Measurements from ENCODE around the gene PLIN4. TPM values are rescaled to one million over a fixed set of nuclear protein-coding genes. Genes with fewer than 3 reads are reported as not detected.
A peak's percentile ranks its signal among the peaks of the same experiment; 100 is the strongest.

PLIN4 gene
- total and polyA plus RNA-seq, 9 of the 15 experiments (the other 6 are each of a cell fraction or from before 2014, with no cell fraction given) = 0.04 to 0.16 (median 0.07) TPM; not detected in 3

DNA sequence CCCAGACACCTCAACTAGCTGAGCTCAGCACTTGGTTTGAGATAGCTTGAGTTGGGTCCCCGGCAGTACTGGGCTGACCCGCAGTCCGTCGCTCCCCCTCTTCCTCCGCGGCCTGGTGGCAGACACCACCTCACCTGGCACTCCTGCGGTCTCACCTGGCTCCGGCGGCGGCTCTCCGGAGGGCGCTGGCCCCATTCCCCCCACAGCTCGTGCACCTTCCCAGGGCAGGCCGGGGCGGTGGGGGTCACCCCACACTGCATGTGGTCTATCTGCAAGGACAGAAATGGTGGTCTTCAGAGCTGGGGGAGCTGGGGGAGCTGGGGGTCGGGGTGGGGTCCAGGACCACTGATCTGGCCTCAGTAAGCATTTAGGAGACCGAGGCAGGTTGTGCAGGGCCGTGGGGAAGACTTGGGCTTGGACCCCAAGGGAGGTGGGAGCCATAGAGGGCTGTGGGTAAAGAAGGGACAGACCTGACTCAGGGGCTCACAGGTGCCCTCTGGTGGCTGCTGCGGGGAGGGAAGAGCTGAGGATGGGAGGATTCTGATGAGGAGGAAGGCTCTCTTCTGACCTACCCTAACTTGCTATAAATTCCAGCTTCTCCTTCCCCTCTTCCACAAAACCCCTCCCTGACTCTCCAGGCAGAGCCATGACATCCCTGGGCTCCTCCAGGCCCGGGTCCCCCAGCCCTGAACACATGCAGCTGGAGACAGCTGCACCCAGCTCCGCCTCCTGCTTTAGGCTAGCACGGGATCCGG, 6.7 kb upstream of the PLIN4 start (continued):
- TF ChIP-seq CTCF (IDR thresholded peaks at IDR 0.05 in 2 of 3, conservative IDR thresholded peaks at IDR 0.05 in 1 of 3; ENCODE audit: insufficient read depth in 2 of 3, low read depth in 1 of 3, low read length in 3 of 3) = peak; percentile 86 to 90 (median 88)

DNA sequence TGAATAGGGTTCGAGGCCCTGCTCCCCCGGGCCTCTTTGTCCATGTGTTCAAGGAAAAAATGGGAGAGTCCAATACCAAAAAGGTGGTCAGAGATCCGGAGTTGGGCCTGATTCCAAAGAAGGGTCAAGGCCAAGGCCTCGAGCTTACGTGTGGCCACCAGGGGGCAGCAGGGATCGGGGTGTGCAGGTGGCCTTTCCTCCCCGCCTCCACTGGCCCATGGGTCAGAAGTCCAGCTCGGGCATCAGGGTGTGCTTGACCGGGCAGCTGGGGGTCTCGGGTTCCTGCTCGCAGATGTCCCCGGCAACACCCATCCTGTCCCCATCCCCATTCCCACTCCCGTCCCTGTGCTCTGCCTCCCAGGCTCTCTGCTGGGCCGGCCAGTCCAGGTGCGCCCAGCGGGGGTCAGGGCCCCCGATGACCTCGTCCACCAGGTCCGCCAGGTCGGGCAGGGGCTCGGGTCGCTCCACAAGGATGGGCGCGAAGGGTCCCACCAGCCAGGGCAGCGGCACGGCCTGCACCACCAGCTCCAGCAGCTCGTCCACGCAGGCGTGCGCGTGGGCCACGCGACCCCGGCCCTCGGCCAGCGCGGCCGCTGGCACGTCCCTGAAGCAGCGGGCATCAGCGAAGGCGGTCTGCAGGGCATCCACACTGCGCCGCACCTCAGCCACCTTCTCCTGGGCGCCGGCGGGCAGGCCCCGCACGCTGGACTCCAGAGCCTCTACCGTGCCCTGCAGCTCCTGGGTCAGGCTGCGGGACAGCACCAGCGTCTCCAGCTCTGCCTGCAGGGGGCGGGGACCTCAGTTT, 5.2 kb upstream of the PLIN4 start:
- CTCF ChIA-PET (ENCODE audit: low intra/inter-chr PET ratio) = interaction anchor here (0.7 to 2.1 kb wide), 5 partner anchors 113 to 280 kb away, joined by 3 to 9 read pairs (median 3); no protein-coding TSS in a partner anchor
- no peak overlapping the region for H3K27ac ChIP-seq (ENCODE audit: extremely low read depth, low read depth, low read length)
- H3K4me3 ChIP-seq = no peak overlapping the region
- peak; percentile 79 to 86 (median 82) for DNase-seq (ENCODE audit: extremely low read depth in 1 of 4, low spot score in 3 of 4)
- in situ Hi-C loops (cut with MboI) (no loop called here), intact Hi-C loops (cut with micrococcal nuclease) (no loop called here)
- no peaks in the 10 kb centered on the region; a peak in 1 of 5 replicates for H3K27me3 ChIP-seq (ENCODE audit: control insufficient read depth in 2 of 2, insufficient read depth in 2 of 2, low read length in 2 of 2)
- WGBS (ENCODE audit: insufficient coverage, low coverage, missing lambda C conversion rate) = 34% methylated on average over 28 of the region's 53 CpGs
- no peaks in the 10 kb centered on the region for H3K9me1 ChIP-seq (ENCODE audit: control insufficient read depth, insufficient read depth, low read length)
- H3K79me2 ChIP-seq (ENCODE audit: control insufficient read depth, insufficient read depth, low read length) = no peaks in the 10 kb centered on the region
- H3K9me3 ChIP-seq (replicated peaks; ENCODE audit: control insufficient read depth, insufficient read depth, low read depth, low read length) = no peaks in the 10 kb centered on the region
- 0 out of 2 replicates have a peak, but pooled peaks cover 3% of the 10 kb centered on the region for H4K20me1 ChIP-seq (replicated peaks; ENCODE audit: control insufficient read depth, insufficient read depth, low read length)
- BruUV-seq (replicated peaks) = no TSS peak
- peaks cover 0 to 36% of the 10 kb centered on the region in 2 experiments; a peak in 4 of 5 replicates for H3K4me1 ChIP-seq (replicated peaks in 1 of 2; ENCODE audit: control insufficient read depth in 2 of 2, insufficient read depth in 2 of 2, low read length in 2 of 2)
- H3K9ac ChIP-seq (ENCODE audit: insufficient read depth in 1 of 2, low read depth in 2 of 2, low read length in 2 of 2) = peak overlapping the region in 1 of 2 experiments; percentile 7; a peak in 2 of 4 replicates
- POLR2A ChIA-PET = interaction anchor here (0.5 to 1.9 kb wide), 5 partner anchors 11 to 276 kb away, joined by 3 to 8 read pairs (median 3); partner anchors contain the start of genes PLIN5 and YJU2
- H3K4me2 ChIP-seq (ENCODE audit: insufficient read depth, low read length) = no peak overlapping the region
- H3K36me3 ChIP-seq (ENCODE audit: control insufficient read depth, insufficient read depth, low read length) = no peaks in the 10 kb centered on the region
- no peak overlapping the region for H2AFZ ChIP-seq (ENCODE audit: low read depth, low read length)
- FAIRE-seq = peak; percentile 83
- ATAC-seq = peak; percentile 83
- TF ChIP-seq BRD9 (IDR thresholded peaks at IDR 0.05; ENCODE audit: low read depth, partially characterized antibody) (no peak), HMG20A (CRISPR knock-in tag; conservative IDR thresholded peaks at IDR 0.05) (no peak), SNIP1 (IDR thresholded peaks at IDR 0.05; ENCODE audit: low read depth) (no peak), HCFC1 (IDR thresholded peaks at IDR 0.05; ENCODE audit: low read depth, low read length) (peak; percentile 27; the same call in 1 of the 2 replicates), ETV1 (tag; conservative IDR thresholded peaks at IDR 0.05; ENCODE audit: low read depth) (0 out of 2 replicates have a peak, but pooled peaks have one; percentile 17), L3MBTL2 (IDR thresholded peaks at IDR 0.05) (peak; percentile 34; the same call in 1 of the 2 replicates), HNRNPL (IDR thresholded peaks at IDR 0.05; ENCODE audit: low read depth, low read length) (0 out of 2 replicates have a peak, but pooled peaks have one; percentile 16), KLF16 (IDR thresholded peaks at IDR 0.05) (0 out of 2 replicates have a peak, but pooled peaks have one; percentile 9), XRCC5 (IDR thresholded peaks at IDR 0.05; ENCODE audit: low read depth, low read length) (0 out of 2 replicates have a peak, but pooled peaks have one; percentile 44), ZNF780A (CRISPR knock-in tag; IDR thresholded peaks at IDR 0.05) (no peak)
- TF ChIP-seq, protein P1, sequence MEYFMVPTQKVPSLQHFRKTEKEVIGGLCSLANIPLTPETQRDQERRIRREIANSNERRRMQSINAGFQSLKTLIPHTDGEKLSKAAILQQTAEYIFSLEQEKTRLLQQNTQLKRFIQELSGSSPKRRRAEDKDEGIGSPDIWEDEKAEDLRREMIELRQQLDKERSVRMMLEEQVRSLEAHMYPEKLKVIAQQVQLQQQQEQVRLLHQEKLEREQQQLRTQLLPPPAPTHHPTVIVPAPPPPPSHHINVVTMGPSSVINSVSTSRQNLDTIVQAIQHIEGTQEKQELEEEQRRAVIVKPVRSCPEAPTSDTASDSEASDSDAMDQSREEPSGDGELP (CRISPR knock-in tag; IDR thresholded peaks at IDR 0.05; ENCODE audit: borderline replicate concordance) = peak; percentile 28; the same call in 1 of the 2 replicates
- TF ChIP-seq, protein P2, sequence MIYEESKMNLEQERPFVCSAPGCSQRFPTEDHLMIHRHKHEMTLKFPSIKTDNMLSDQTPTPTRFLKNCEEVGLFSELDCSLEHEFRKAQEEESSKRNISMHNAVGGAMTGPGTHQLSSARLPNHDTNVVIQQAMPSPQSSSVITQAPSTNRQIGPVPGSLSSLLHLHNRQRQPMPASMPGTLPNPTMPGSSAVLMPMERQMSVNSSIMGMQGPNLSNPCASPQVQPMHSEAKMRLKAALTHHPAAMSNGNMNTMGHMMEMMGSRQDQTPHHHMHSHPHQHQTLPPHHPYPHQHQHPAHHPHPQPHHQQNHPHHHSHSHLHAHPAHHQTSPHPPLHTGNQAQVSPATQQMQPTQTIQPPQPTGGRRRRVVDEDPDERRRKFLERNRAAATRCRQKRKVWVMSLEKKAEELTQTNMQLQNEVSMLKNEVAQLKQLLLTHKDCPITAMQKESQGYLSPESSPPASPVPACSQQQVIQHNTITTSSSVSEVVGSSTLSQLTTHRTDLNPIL (CRISPR knock-in tag; IDR thresholded peaks at IDR 0.05) = no peak

Measured in K562 (cell line).